PFSK-1 (cell line): ENCODE measurements around the gene VAT1.

ENCODE experiments used
- FOXP2 ChIP-seq: optimal IDR thresholded peaks from 2 replicates; pipeline ENCODE3; 2011; ENCODE audit warnings: borderline replicate concordance, control low read depth, inconsistent platforms; ENCODE audit not compliant: insufficient read depth; ENCODE audit errors: extremely low read length, extremely low read depth
- POLR2AphosphoS5 ChIP-seq: IDR thresholded peaks from 2 replicates; pipeline ENCODE4 v1.6.1; 2012; ENCODE audit warnings: low read depth, mild to moderate bottlenecking, control low read depth, low read length, moderate library complexity
- REST ChIP-seq, 2 experiments: IDR thresholded peaks; 2 replicates each; pipeline versions ENCODE4 v1.6.1 to v1.8.0; 2011 to 2012; ENCODE audit warnings: low read depth in 2 of 2, low read length in 2 of 2, control low read depth in 1 of 2, inconsistent platforms in 1 of 2, mild to moderate bottlenecking in 1 of 2, moderate library complexity in 1 of 2; ENCODE audit not compliant: insufficient read depth in 1 of 2
- SIN3A ChIP-seq: IDR thresholded peaks from 2 replicates; pipeline ENCODE4 v1.6.1; 2012; ENCODE audit warnings: mild to moderate bottlenecking, low read length, moderate library complexity, borderline replicate concordance; ENCODE audit not compliant: insufficient read depth
- TAF1 ChIP-seq: IDR thresholded peaks from 2 replicates; pipeline ENCODE4 v1.6.1; 2012; ENCODE audit warnings: low read length, control low read depth, borderline replicate concordance; ENCODE audit not compliant: insufficient read depth

GRCh38 chr17:42989726-42990652 lies 32.2 kb downstream of the VAT1 start:
- TF ChIP-seq SIN3A: no peak
- TF ChIP-seq REST (IDR thresholded peaks at IDR 0.05; ENCODE audit: insufficient read depth in 1 of 2, low read depth in 2 of 2, low read length in 2 of 2): no peak
- TF ChIP-seq TAF1: no peak
- no peak for TF ChIP-seq POLR2AphosphoS5
- TF ChIP-seq FOXP2: no peak
